Lower leg skin (tissue), 4 donors: Measurements from ENCODE around the gene RPLP2. TPM values are rescaled to one million over a fixed set of nuclear protein-coding genes. Genes with fewer than 3 reads are reported as not detected.
A peak's percentile ranks its signal among the peaks of the same experiment; 100 is the strongest.

Source experiments
- DNase-seq, 2 donors: peaks; one replicate each; pipeline ENCODE4 v3.0.0-alpha.2; 2019; ENCODE audit warnings: low spot score in 2 of 2
- H3K4me3 ChIP-seq: fragments of 200-600 bp; sonication (generic); 2 replicates; pipeline ENCODE4 v1.5.1; 2017; ENCODE audit warnings: mild to moderate bottlenecking, low read depth; ENCODE audit not compliant: poor library complexity, severe bottlenecking
- POLR2A ChIP-seq, 2 donors: fragments of 450-650 bp; IDR thresholded peaks; one replicate each; pipeline ENCODE4 v1.6.1; 2016 to 2017; ENCODE audit warnings: antibody characterized with exemption in 2 of 2, mild to moderate bottlenecking in 1 of 2, moderate library complexity in 1 of 2
- WGBS, 2 donors: methylation state at CpG; one replicate each; pipeline ENCODE4 v1.1.5; 2018; 5-methylcytosine and 5-hydroxymethylcytosine counted together
- intact Hi-C: fragments of 100-400 bp; cut with DNase I; formaldehyde crosslinking; loops from one replicate; pipeline ENCODE4 v1.15.0; 2023; ENCODE audit warnings: low total_unique reads
- total RNA-seq, 4 donors: library from RNA; depleted of rRNA; stranded (reverse); fragments of >200 nt; gene quantifications; one replicate each; pipeline ENCODE4 v1.1.0, GENCODE V29; 2016
- TF ChIP-seq, protein P1 (sequence below), 3 donors: fragments of 450-650 bp; IDR thresholded peaks; one replicate each; pipeline ENCODE4 v1.5.1; 2016; ENCODE audit warnings: antibody characterized with exemption in 3 of 3, mild to moderate bottlenecking in 3 of 3, moderate library complexity in 2 of 3

Gene RPLP2
- total RNA-seq, 4 donors from 2014 or later, result 479 to 1,471 (median 745) TPM

DNA sequence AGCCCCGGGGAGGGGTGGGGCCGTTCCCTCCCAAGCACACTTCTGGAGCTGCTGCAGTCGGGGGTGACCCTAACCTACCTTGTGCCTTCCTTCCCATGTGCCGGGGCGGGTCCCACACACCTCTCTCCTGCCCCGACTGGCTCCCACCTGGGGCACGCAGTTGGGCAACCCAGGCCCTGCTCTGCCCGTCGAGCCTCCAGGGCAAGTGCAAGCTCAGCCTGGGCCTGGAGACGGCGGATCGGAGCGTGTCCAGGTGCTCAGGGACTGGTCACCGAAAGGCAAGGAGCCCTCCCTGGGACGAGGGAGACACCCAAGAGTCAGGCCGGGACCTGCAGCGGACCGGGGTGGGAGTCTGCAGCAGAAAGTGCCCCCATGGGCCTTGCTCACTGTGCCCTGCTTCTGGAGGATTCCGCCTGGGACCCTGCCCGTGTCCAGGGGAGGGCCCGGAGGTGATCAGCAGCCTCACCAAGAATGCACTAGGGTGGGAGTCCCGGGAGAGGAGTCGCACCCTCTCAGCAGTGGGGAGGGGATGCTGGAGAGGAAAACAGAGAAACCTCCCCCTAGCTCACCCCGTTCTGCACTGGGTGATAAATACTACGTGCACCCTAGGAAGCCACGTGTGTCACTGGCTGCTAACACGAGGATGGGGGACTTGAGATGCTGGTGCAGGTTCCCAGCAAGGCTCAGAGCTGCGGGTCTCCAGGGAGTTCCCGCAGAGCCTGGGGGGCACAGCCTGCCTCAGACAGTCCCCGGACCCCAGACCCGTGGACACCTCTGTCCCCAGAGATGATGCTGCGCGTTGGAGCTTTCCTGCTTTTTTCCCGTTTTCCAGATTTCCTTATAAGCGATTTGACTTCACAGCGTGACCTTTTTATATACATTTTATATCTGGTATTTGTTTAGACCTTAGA, 27.2 kb upstream of the RPLP2 start:
- DNase-seq, result no peak
- H3K4me3 ChIP-seq, result no peak overlapping the region
- 75 to 91% methylated on average over 29 to 35 of the region's 36 CpGs for WGBS, 2 donors
- intact Hi-C loops, result no loop called here
- TF ChIP-seq, protein P1, sequence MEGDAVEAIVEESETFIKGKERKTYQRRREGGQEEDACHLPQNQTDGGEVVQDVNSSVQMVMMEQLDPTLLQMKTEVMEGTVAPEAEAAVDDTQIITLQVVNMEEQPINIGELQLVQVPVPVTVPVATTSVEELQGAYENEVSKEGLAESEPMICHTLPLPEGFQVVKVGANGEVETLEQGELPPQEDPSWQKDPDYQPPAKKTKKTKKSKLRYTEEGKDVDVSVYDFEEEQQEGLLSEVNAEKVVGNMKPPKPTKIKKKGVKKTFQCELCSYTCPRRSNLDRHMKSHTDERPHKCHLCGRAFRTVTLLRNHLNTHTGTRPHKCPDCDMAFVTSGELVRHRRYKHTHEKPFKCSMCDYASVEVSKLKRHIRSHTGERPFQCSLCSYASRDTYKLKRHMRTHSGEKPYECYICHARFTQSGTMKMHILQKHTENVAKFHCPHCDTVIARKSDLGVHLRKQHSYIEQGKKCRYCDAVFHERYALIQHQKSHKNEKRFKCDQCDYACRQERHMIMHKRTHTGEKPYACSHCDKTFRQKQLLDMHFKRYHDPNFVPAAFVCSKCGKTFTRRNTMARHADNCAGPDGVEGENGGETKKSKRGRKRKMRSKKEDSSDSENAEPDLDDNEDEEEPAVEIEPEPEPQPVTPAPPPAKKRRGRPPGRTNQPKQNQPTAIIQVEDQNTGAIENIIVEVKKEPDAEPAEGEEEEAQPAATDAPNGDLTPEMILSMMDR (IDR thresholded peaks at IDR 0.05), result no peak
- TF ChIP-seq POLR2A (IDR thresholded peaks at IDR 0.05), result no peak

DNA sequence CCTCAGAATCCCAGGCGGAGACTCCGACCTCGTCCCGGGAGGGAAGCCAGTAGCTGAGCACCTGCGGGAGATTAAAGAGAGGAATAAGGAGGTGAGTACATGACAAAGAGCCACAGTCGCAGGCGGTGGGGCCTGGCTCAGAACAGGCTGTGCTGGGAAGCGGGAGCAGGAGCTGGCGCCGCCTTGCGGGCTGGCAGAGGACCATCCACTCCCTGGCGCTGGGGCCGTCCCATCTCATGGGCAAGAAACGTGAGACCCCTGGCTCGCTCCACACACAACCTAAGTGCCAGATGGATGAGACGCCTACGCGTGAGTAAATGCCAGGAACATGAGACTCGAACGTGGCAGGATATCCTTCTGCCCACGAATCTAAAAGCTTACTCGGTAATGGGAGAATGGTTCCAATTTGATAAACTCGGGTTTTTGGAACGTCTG, 26.2 kb upstream of the RPLP2 start:
- peak in 1 of 2 donors; percentile 94 for DNase-seq
- no peak overlapping the region for H3K4me3 ChIP-seq
- WGBS, 2 donors, result 23 to 32% methylated on average over 24 of the region's 24 CpGs
- TF ChIP-seq POLR2A (IDR thresholded peaks at IDR 0.05), result no peak
- TF ChIP-seq, protein P1 (IDR thresholded peaks at IDR 0.05), result no peak
- intact Hi-C loops, result no loop called here

DNA sequence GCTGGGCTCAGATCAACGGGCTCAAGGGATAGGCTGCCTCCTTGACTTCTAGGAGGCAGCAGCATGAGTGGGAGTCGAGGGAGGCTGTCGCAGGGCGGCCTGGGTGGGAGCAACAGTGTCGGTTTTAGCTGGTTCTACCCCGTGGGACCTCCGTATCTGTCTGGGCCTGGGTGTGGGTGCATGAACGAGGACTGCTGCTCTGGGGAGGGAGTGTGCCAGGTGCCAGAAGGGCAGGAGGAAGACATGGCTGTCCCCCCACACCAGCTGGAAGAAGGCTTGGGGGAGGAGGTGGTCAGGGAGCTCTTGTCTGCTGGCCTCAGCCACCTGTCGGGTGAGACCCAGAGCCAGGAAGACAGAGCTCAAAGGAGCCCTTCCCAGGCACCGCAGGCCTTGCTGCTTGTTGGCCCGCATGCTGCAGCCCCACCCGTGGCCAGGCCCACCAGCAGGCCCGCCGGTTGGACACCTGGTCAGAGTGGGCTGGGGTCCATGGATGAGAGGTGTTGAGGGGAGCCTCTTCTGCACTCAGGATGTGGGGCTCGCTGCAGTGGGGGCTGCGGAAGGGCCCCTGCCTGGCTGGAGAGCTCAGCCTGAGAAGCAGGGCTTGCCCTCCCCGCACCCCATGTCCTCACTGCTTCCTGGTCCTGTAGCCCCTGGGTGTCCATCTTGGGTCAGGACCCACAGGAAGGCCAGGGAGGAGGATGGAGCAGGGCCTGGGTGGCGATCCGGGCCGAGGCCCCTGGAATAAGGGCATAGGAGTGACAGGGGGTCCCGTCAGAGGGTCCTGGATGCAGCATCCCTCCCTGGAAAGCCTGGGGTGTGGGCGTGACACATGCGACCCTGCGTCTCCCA, 23.3 kb upstream of the RPLP2 start:
- TF ChIP-seq, protein P1 (IDR thresholded peaks at IDR 0.05), result no peak
- TF ChIP-seq POLR2A (IDR thresholded peaks at IDR 0.05), result no peak
- intact Hi-C loops, result no loop called here
- no peak for DNase-seq
- 79 to 83% methylated on average over 20 to 23 of the region's 24 CpGs for WGBS, 2 donors
- no peak overlapping the region for H3K4me3 ChIP-seq

DNA sequence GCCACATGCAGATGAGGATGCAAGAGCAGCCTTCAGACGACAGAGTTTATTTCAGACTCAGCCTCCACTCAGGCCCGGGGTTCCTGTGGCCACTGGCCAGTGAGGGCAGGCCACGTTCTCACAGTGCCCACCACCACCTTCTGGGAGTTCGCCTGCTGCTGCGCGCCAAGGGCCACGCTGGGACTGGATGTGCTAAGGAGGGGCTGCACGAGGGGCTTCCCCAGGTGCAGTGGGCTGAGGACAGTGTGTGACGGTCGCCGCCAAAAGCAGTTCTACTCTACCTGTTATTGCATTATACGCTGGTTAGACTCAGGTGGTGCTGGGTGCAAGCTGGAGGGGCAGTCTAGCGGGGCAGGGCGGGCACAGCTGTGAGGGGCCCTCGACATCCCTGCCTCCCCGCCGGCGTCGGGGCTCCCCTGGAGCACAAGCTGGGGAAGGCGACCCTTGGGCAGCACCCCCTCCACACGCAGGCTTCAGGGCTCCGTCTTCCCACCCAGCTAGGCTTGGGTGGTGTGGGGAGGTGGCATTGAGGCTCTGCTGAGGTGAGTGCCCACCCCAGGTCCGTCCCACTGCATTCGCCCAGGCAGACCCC, 22.6 kb upstream of the RPLP2 start:
- 81 to 85% methylated on average over 15 to 22 of the region's 24 CpGs for WGBS, 2 donors
- intact Hi-C loops, result no loop called here

DNA sequence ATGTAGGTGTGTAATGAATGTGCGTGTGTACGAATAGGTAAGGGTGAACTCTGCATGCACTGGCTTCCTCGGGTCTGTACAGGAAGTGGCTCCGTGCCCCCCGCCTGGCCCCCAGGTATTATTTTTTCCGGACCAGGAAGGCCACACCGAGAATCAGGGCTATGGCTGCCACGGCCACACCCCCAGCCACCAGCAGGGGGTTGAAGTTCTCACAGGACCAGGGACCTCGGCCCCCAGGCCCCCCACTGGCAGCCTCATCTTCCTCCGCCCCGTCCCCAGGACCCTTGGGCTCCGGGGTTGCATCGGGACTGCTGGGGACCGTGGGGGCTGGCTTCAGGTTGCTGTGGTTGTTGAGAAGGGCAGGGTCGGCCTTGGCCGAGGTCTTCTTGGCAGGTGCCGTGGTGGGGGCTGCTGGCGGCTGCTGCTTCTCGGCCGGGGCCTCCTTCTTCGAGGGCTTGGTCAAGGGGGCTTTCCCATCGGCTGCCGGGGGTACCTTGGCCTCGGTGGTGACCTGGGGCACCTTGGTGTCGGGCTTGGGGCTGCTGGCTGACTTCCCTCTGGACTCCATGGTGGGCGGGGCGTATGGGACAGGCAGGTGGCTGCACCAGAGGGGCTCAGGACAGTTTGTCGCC, 21.6 kb upstream of the RPLP2 start:
- intact Hi-C loops, result no loop called here
- no peak for DNase-seq
- H3K4me3 ChIP-seq, result no peak overlapping the region
- 63 to 71% methylated on average over 17 to 24 of the region's 28 CpGs for WGBS, 2 donors
- TF ChIP-seq, protein P1 (IDR thresholded peaks at IDR 0.05), result no peak
- no peak for TF ChIP-seq POLR2A (IDR thresholded peaks at IDR 0.05)

More for the DNA sequence above, 22.6 kb upstream of the RPLP2 start:
- H3K4me3 ChIP-seq, result no peak overlapping the region
- DNase-seq, result no peak
- TF ChIP-seq, protein P1 (IDR thresholded peaks at IDR 0.05), result no peak
- no peak for TF ChIP-seq POLR2A (IDR thresholded peaks at IDR 0.05)
